ENCODE results near the gene ZMYND8.

Gene ZMYND8

DNA sequence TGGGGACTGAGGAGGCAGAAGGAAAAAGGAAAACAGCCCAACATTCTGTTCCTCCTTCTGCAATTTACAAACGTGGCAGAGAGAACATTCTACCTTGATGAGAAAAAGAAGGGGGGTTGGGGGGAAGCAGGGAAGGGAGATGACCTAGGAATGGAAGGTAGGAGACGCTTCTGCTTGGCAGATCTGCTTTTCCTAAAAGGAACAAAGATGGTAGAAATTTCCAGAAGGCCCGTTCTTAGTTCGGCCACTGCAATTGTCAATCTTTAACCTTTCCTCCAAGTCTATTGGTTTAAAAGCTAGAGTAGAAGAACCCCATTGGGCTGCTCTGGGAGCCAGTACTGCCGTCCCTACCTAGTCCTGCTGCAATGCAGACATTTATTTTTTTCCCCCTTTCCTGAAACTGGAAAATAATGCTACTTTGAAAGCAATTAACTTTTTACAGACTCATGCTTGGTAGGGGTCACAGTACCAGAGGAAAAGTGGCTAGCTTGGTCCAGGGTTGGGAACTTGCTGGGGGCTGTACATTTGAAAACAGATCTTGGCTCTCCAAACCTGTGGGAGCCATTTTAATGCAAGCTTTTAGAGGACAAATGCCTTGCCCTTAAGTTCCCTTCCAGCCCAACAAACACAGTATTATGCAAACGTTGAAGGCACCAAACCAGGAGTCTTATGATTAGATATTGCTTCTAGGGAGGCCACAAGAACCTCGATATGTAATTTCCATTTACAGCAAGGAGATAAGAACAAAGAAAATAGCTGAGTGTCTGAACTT, 2.6 kb downstream of the ZMYND8 start:
- DNase-seq = no peak

DNA sequence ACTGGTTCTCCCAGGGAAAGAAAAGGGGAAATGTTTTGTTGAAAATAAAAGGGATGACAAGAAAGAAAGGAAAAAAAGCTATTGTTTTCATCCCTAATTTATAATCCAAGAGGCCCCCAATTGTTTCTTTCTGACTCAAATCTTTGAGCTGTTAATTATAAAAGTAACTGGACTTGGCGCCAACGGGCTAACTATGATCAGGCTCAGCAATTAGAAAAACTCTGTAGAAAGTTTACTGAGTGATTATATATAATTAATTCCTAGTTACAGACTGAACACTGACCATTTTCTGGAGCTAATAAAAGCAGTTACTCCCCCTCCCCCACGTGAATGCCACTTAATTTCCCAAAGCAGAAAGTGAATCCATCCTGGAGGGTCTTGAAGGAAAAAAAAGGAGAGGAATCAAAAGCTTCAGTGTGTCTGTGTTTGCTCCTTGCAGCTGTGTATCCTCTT, 3.2 kb downstream of the ZMYND8 start:
- DNase-seq = no peak

DNA sequence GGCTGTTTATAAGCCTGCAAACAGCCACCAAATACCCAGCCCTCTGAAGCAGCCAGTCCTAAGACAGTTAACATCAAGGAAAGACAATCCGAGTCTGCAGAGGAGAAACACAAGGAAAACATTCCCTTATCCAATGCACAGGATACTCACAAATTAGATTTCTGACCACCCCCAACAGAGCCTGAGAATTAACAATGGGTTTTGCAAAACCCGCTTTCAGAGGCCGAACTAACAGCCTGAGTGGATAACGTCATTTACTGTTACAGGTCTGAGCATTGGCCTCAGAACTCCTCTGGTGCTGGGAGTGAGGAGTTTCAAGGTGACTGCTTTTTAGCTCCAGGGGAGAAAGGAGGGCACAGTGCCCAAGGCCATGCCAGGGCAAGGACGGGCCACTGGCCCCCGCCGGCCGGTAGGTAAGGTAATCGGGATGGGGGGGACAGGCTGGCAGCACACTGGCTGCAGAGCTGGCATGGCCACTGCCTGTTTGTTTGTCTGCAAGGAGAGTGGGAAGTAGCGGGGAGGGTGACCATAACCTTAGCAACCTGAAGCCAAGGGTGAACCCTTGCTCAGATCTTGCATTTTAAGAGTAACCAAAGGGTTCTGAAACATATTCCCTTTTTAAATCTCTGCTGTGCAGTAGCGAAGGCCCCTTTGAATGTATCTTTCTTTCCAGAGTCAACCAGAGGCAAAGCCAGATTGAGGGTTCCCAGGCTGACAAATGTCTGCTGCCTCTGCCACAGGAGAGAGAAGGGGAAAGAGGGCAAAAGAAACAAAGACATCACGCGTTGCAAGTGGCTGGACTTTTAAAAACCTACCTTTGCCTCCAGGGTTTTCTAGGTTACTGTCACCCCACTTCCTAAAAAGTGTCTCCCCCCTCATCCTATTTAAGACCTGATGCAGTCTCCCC, 3.9 kb downstream of the ZMYND8 start:
- DNase-seq = no peak

DNA sequence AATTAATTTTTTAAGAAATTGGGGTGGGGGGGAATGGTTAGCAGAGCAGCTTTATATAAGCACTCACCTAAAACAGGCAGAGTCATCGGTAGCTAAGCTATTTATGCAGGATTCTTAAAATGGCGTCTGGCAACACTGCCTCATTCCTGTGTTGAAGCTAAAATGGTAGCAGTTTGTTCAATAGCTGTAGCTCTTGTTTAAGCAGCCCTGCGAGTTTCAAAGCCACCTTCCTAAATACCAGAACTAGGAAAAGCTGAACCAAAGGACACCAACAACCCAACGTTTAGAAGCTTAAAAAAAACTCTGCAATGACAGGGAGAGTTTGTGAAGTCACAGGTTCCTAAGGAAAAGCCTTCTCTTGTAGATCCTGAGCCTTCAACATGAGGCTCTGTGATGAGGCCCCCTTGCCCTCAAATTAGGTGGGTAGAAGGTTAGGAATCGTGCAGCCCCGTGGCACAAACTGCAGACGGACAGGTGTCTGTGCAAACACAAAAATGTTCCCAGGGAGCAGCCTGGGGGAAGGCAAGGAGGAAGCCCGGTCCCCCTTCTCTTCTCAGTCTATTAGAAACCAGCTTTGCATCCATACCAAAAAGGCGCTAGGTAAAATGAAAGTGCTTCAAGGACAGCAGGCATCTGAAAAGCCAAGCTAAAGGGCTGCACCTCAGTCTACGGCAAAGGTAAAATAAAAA, 4.7 kb downstream of the ZMYND8 start:
- DNase-seq = no peak

DNA sequence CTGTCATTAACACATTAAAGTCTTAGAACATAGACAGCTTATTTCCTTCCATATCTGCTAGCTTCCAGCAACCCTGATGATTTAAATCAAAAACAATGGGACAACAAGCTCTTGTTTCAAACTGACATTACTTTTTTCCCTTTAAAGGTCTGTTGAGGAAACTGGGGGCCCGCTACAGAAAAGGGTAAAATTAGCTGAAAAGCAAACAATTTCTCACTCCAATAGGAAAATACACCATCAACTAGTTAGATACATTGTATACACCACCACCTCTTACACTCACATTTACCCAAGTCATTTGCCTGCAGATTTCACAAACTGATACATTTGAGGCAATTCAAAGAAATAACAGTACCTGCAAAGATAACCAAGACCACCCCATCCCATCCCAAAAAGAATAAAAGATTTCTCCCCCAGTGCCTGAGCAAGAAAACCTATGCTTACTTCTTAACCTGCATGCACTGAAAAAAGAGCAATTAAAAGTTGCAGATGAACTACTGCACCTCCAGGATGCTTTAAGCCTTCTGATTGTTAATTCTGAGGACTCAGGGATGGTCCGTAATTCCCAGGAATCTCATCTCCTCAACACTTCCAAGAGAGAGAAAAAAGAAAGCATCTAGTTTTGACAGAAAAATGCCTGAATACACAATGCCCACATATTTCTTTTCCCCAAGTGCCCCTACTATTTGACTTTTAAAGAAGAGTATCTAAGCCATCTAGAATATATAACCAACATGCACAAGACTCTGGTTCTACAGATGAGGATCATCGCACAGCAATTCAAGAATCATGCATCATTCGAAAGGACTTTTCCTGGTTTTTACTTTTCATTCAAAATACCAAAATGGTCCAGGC, 5.6 kb downstream of the ZMYND8 start:
- no peak for DNase-seq

DNA sequence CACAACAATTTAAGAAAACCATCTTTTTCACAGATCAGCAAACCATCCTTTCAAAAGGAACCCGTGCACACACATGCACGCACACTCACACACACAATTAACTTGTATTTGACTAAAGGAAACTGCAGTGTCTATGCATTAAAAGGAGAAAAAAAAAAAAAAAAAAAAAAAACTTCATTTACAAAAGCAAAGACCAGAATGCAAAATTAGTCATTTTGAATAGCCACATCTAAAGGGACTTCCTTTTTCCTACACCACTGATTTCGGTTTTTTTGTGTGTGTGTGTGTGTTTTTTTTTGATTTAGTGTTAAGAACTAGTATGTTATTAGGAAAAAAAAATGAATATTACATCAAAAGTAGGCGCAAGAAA, 6.3 kb downstream of the ZMYND8 start:
- no peak for DNase-seq

DNA sequence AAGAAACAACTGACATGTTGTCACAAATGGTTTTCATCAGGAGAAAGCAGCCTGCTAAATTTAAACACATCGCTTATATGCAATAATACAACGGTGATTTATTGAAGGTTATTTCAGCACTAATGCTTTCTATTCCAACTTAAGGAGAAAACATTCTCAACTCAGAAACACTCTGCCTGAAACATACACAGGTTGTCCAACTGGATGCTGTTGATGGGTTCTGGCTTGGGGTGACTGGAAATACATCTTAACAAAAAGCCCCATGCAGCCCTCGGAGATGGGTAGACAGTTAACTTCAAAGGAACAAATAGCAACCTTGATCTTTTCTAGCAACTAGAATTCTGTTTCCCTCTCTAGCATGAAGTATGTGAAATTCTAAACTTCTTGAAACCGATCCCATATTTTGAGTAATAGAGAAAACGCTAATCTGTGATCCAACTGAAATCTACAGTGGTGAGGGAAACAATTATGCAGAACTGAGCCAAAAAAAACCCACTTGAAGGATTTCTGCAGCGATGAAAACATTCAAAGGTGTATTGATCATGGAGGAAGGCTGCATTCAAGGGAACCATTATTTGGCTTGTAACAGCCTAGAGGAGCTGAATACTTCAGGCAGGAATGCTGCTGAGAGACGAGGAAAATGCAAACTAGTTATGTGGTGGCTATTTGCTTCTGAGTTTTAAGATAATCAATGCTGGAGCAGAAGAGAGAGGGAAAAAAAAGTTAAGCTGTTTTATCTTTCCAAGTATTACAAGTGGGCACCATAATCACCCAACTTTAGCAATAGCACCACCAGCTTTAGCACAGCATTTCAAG, 6.9 kb downstream of the ZMYND8 start:
- no peak for DNase-seq

DNA sequence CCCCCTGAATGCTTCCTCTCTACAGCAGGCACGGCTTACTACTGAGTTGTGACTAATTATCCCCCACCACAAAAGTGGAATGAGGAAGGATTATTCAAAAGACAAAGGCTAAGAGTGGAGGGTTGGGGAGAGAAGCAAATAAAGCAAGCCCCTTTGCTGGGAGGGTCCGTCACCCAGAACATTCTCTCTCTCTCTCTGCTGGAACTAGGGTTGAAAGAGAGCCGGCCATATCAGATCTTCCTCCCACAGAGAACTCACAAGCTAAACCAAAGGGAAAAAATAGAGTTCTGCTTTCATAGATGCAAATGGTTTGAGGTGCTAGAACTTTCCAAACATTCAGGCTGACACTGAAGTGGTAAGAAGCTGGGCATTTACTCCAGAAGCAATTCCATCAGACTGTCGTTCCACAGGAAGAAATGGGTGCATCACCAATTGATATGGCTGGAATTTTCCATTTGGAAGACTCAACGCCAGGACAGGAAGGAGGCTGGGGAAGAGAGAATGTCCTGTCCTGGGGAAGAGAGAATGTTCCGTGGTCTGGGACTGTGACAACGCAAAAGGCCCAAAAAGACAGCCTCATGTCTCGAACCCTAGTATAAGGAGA, 7.9 kb downstream of the ZMYND8 start:
- no peak for DNase-seq

DNA sequence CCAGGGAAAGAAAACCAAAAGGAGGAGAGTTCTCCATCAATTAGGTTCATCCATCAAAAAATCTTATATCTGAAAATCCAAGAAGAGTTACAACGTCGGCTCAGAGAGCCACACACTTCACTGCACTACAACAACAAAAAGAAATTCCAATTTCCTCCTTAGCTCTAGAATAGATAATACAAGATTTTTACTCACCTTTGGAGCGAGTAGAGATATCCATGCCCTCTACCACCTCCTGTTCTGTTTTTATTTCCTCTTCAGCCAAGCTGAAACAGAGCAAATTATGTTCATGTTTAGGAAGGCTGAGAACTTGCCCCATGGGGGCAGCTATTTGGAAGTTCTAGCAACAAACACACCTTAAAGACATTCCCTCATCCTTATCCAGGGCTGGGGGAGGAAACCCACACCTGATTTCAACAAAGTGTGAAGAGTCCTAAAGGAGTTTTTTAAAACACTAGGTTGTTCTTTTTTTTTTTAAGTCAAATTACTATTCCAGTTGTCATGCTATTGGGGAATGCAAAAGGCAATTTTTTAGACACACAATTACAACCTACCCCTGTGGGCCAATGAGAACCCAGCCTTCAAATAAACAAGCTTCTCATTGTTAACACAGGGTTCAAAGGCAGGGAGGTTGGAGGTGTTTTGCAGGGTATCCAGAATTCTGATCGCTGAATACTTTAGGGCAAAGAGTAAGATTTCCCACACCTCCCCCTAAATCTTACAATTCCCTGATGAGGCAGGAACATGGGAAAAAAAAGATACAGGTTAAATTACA, 8.7 kb downstream of the ZMYND8 start:
- DNase-seq = no peak

DNA sequence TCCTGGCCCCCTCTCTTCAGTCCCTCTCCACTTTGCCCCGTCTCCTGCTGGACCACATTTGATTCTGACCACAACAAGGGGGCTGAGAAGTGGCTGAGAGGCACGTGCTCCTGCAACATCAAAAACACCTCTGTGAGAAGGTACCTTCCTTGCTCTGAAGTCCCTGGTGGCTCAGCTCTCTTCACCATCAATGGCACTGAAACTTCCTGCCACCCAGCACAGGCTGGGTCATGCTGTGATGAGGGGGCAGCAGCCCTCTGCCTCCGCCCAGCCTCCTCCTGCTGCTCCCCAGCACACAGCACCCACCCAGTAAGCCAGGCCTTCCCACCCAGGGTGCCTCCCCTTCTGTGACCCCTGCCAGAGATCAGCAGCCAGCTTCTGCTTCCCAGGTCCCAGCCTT, 10.3 kb downstream of the ZMYND8 start:
- DNase-seq = no peak

DNA sequence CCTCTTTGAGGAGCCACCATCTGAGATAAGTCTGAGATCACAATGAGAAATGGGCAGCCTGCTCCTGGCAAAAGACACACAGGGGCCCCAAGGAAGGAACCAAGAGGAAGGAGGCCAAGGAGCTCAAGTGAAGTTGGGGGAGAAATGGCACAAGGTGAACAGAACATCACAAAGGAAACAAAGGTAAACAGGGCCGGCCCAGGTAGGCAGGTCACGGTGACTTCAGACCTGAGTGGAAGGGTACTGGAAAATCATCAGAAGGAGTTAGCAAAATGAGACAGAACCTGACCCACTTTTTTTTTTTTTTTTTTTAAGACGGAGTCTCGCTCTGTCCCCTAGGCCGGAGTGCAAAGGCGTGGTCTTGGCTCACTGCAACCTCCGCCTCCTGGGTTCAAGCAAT, 11.3 kb downstream of the ZMYND8 start:
- no peak for DNase-seq

DNA sequence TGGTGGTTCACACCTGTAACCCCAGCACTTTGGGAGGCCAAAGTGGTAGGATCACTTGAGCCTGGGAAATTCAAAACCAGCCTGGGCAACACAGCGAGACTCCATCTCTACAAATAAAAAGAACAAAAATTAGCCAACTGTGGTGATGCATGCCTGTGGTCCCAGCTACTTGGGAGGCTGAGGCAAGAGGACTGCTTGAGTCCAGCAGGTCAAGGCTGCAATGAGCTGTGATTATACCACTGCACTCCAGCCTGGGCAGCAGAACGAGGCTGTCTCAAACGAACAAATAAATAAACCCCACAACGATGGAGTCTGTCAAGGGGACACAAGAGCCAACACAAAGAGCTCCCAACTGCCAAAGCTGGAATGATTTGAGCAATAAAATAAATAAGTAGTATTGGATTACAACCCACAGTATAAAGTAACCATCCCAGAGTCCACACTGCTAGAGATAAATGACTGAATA, 13.5 kb downstream of the ZMYND8 start:
- no peak for DNase-seq

DNA sequence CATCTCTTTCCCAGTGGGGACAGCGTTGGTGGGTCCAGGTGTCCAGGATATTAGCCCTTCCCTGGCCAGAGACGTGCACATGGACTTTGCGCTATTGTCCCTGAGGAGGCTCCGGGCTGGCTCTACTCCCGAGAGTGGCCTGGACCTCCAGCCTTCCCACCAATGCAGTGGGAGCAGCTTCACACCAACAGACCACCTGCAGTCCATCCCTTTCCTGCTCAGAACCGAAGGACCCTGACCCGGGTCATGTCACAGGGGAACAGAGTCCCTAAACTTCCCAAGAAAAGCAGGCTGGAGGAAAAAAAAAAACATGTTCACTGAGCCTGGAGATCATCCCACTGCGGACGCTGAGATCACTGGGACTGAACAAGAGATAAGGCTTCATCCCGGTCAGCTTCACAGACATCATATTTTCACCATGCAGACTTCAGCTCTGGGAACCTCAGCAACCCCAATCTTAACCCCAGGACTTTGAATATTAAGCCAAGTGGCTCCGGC, 18.3 kb downstream of the ZMYND8 start:
- no peak for DNase-seq

DNA sequence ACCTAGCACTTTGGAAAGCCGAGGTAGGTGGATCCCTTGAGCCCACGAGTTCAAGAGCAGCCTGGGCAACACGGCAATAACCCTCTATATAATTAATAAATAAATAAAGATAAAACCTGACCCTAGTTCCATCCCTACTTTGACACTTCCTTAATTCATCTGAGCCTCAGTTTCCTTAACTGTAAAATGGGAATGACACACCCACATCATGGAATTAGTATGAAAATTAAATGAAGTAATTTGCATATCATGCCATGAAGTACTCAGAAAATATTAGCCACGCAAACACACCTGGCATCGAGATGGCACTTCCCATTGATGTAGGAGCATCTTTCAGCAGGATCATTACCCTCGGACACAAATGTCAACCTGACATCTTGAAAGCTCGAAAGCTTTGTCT, 19.1 kb downstream of the ZMYND8 start:
- no peak for DNase-seq

DNA sequence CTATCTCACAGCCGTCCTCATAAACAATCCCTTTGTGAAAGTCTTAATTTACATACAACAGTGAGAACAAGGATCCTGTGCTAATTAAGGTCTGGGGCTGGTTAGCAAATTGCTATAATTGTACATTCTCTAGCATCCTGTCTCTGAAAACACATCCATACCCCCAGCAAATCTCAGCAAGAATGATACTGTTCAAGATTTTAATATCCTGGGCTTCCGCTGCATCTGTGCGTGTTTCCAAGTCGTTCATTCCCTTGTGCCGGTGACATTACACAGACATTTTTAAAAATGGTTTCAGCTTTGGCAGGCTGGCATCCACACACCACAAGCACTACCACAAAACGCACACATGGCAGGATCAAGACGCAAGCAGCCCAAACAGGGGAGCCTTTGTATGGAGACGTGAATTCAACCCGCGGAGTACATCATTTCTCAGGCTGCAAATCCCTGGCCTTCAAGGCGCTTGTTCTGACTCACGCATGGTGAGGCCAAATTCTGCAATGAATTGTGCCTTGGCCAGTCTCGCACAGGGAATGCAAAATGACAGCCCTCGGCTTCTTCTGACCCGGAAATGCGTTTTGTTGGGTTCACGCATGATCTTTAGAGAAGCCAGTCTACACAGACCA, 20.3 kb downstream of the ZMYND8 start:
- DNase-seq = no peak

DNA sequence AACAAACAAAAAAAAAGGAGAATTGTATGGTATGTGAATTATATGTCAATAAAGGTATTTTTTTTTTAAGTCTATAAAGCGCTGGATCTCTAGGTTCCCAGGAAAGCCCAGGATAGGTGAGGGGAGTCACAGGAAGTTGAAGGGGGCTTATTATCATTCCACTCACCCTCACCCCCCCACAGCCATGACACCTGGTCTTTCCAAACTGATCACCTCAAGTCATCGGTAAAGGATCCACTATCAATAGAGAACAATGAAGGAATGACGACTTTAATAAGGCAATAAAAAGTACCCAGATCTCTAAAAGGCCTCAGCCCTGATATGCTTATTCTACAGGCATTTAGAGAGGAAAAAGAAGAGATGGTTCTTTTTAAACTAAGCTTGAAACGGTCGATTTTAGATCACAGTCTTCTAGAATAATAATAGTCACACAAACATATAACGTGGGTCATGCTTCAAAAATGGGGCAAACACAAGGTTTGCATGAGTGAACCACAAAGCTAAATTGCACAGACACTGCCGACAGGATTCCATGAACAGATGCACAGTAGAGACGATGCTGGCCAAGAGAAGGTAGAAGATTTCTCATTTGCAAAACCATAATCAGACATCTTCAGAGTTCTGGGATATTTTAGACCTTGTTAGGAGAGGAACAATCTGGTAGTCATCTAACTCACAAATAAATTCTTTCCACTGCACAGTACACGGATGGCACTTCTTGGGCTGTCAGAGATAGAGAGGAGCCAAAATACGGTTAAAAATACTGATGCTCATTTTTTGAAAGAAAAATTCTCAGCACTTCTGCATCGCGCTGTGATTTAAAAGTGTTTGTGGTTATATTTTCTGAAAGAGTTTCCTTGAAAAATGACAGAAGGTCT, 21.0 kb downstream of the ZMYND8 start:
- DNase-seq = no peak

DNA sequence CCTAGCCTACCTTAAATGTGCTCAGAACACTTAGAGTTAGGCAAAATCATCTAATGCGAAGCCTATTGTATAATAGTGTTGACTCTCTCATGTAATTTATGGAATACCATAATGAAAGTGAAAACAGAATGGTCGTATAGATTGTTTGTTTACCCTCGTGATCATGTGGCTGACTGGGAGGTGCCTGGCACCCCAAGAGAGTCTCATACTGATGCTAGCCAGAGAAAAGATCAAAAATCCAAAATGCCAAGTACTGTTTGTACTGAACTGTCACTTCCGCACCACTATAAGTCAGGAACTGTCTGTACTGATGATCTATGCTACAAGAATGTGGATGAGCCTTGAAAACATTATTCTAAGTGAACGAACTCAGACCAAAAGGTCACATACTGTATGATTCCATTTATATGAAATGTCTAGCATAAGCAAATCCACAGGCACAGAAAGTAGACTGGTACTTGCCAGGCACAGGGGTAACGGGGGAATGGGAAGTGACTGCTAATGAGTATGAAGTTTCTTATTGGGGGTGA, 22.4 kb downstream of the ZMYND8 start:
- no peak for DNase-seq
